IMR-90 (cell line): ENCODE results near the gene FNIP1. TPM values are rescaled to one million over a fixed set of nuclear protein-coding genes. Genes with fewer than 3 reads are reported as not detected.

Experiments used
- ATAC-seq: fragments of 200-7000 bp; cut with Tn5 transposase; 2 replicates; pipeline ENCODE4 v1.9.1; 2020; ENCODE audit warnings: low read depth, mild to moderate bottlenecking, moderate library complexity
- BruUV-seq: library from RNA; stranded (reverse); fragments of 400-500 nt; replicated peaks from 2 replicates; lab custom pipeline; 2021; lab: Mats Ljungman, UMichigan
- CTCF ChIA-PET: fragments of 300-600 bp; formaldehyde crosslinking; extraction: SDS; loops from one replicate; lab custom pipeline; 2021; ENCODE audit warnings: antibody characterized with exemption; lab: Yijun Ruan, JAX
- POLR2A ChIA-PET: fragments of 300-600 bp; sonication (Branson Sonifier 250); formaldehyde crosslinking; loops from one replicate; lab custom pipeline; 2022; ENCODE audit warnings: antibody characterized with exemption; ENCODE audit not compliant: unreplicated experiment; lab: Charles Lee
- DNase-seq: peaks from one replicate; pipeline ENCODE4 v3.0.0; 2013
- H2AFZ ChIP-seq: replicated peaks from 2 replicates; pipeline ENCODE3; 2013; ENCODE audit warnings: low read length, mild to moderate bottlenecking; ENCODE audit not compliant: poor library complexity
- H2AK5ac ChIP-seq: 2 replicates; pipeline ENCODE4 v1.6.1; 2013; ENCODE audit warnings: low read depth, low read length, inconsistent platforms
- H2AK9ac ChIP-seq: replicated peaks from 2 replicates; pipeline ENCODE3; 2013; ENCODE audit warnings: mild to moderate bottlenecking, low read depth, low read length, moderate library complexity; ENCODE audit not compliant: poor library complexity
- H2BK120ac ChIP-seq: 2 replicates; pipeline ENCODE4 v1.6.1; 2013; ENCODE audit warnings: low read depth, low read length, inconsistent platforms
- H2BK15ac ChIP-seq: 3 replicates; pipeline ENCODE4 v1.6.1; 2013; ENCODE audit warnings: low read depth, low read length, inconsistent platforms
- H2BK20ac ChIP-seq: 2 replicates; pipeline ENCODE4 v1.6.1; 2013; ENCODE audit warnings: low read depth, mild to moderate bottlenecking, inconsistent platforms, low read length, moderate library complexity
- H2BK5ac ChIP-seq: 2 replicates; pipeline ENCODE4 v1.6.1; 2013; ENCODE audit warnings: mild to moderate bottlenecking, low read depth, low read length, inconsistent platforms; ENCODE audit not compliant: poor library complexity, severe bottlenecking
- H3K14ac ChIP-seq: replicated peaks from 2 replicates; pipeline ENCODE4 v1.6.1; 2013; ENCODE audit warnings: low read depth, low read length, inconsistent platforms
- H3K18ac ChIP-seq: 2 replicates; pipeline ENCODE4 v1.6.1; 2013; ENCODE audit warnings: low read depth, low read length, control low read depth
- H3K23ac ChIP-seq: 2 replicates; pipeline ENCODE4 v1.6.1; 2013; ENCODE audit warnings: low read depth, low read length, inconsistent platforms
- H3K27ac ChIP-seq: 2 replicates; pipeline ENCODE4 v1.5.1; 2013; ENCODE audit warnings: mild to moderate bottlenecking, control low read depth, low read length; ENCODE audit not compliant: insufficient read depth
- H3K27me3 ChIP-seq: 2 replicates; pipeline ENCODE4 v1.6.1; 2013; ENCODE audit warnings: low read length; ENCODE audit not compliant: control insufficient read depth, insufficient read depth
- H3K36me3 ChIP-seq: 2 replicates; pipeline ENCODE4 v1.6.1; 2013; ENCODE audit warnings: low read length, mixed read lengths; ENCODE audit not compliant: control insufficient read depth, insufficient read depth
- H3K4ac ChIP-seq: 2 replicates; pipeline ENCODE4 v1.6.1; 2013; ENCODE audit warnings: low read depth, low read length, inconsistent platforms
- H3K4me1 ChIP-seq: 2 replicates; pipeline ENCODE4 v1.6.1; 2013; ENCODE audit warnings: low read length, mixed read lengths; ENCODE audit not compliant: control insufficient read depth, insufficient read depth
- H3K4me2 ChIP-seq: 2 replicates; pipeline ENCODE4 v1.6.1; 2013; ENCODE audit warnings: low read depth, mild to moderate bottlenecking, control low read depth, low read length, moderate library complexity
- H3K4me3 ChIP-seq: 2 replicates; pipeline ENCODE4 v1.5.1; 2013; ENCODE audit warnings: low read depth, mild to moderate bottlenecking, control low read depth, low read length, moderate library complexity; ENCODE audit not compliant: insufficient read depth
- H3K56ac ChIP-seq: 2 replicates; pipeline ENCODE4 v1.6.1; 2013; ENCODE audit warnings: low read length, inconsistent platforms; ENCODE audit not compliant: insufficient read depth; ENCODE audit errors: extremely low read depth
- H3K79me1 ChIP-seq, 2 experiments: 2 replicates each; pipeline ENCODE4 v1.6.1; 2013; ENCODE audit warnings: low read length in 2 of 2, inconsistent platforms in 1 of 2, low read depth in 1 of 2
- H3K9ac ChIP-seq: 2 replicates; pipeline ENCODE4 v1.6.1; 2013; ENCODE audit warnings: low read depth, low read length, control low read depth
- H3K9me1 ChIP-seq: 2 replicates; pipeline ENCODE4 v1.6.1; 2013; ENCODE audit warnings: low read length, inconsistent platforms; ENCODE audit not compliant: insufficient read depth
- H3K9me3 ChIP-seq: 2 replicates; pipeline ENCODE4 v1.6.1; 2013; ENCODE audit warnings: low read length; ENCODE audit not compliant: control insufficient read depth, insufficient read depth
- H4K20me1 ChIP-seq: 2 replicates; pipeline ENCODE4 v1.6.1; 2013; ENCODE audit warnings: low read length, inconsistent platforms; ENCODE audit not compliant: insufficient read depth
- H4K5ac ChIP-seq: 2 replicates; pipeline ENCODE4 v1.6.1; 2013; ENCODE audit warnings: mild to moderate bottlenecking, low read depth, low read length, control low read depth
- H4K8ac ChIP-seq, 2 experiments: 2 replicates each; pipeline ENCODE4 v1.6.1; 2013; ENCODE audit warnings: low read depth in 2 of 2, low read length in 2 of 2, control low read depth in 1 of 2, inconsistent platforms in 1 of 2
- H4K91ac ChIP-seq: 2 replicates; pipeline ENCODE4 v1.6.1; 2013; ENCODE audit warnings: low read depth, low read length, inconsistent platforms; ENCODE audit not compliant: insufficient read depth
- BHLHE40 ChIP-seq: fragments of 150-350 bp; IDR thresholded peaks from 2 replicates; pipeline ENCODE4 v1.6.1; 2016; ENCODE audit warnings: mild to moderate bottlenecking, low read depth, low read length
- CHD1 ChIP-seq: IDR thresholded peaks from 2 replicates; pipeline ENCODE4 v1.6.1; 2012; ENCODE audit warnings: low read depth, low read length, improper control_type of control experiment
- ELK1 ChIP-seq: fragments of 150-350 bp; IDR thresholded peaks from 2 replicates; pipeline ENCODE4 v1.6.1; 2016; ENCODE audit warnings: low read depth, mild to moderate bottlenecking, low read length, moderate library complexity, borderline replicate concordance
- MXI1 ChIP-seq: IDR thresholded peaks from 2 replicates; pipeline ENCODE4 v1.6.1; 2012; ENCODE audit warnings: low read depth, mild to moderate bottlenecking, low read length, moderate library complexity, borderline replicate concordance
- NFE2L2 ChIP-seq: fragments of 150-350 bp; IDR thresholded peaks from 2 replicates; pipeline ENCODE4 v1.6.1; 2016; ENCODE audit warnings: low read depth, mild to moderate bottlenecking, low read length
- POLR2A ChIP-seq: IDR thresholded peaks from 2 replicates; pipeline ENCODE4 v1.6.1; 2012; ENCODE audit warnings: mild to moderate bottlenecking, low read depth, low read length
- SMC3 ChIP-seq: fragments of 150-350 bp; IDR thresholded peaks from 2 replicates; pipeline ENCODE4 v1.6.1; 2016; ENCODE audit warnings: low read depth, mild to moderate bottlenecking, antibody characterized with exemption, low read length, moderate library complexity
- WGBS, 2 experiments: methylation state at CpG; one replicate each; pipeline versions ENCODE4 v1.1.5 to v1.1.7; 2013; ENCODE audit warnings: missing lambda C conversion rate in 2 of 2; ENCODE audit not compliant: insufficient read length in 1 of 2; ENCODE audit errors: extremely low coverage in 2 of 2; 5-methylcytosine and 5-hydroxymethylcytosine counted together
- dilution Hi-C: fragments of 300-500 bp; cut with HindIII; formaldehyde crosslinking; loops from one replicate; pipeline ENCODE4 v1.14.3; 2018; ENCODE audit warnings: low sequenced_read_pairs; ENCODE audit not compliant: unreplicated experiment
- in situ Hi-C: fragments of 300-500 bp; cut with MboI; formaldehyde crosslinking; loops from 3 replicates; pipeline ENCODE4 v1.14.3; 2019; ENCODE audit warnings: low sequenced_read_pairs, inconsistent platforms, mixed read lengths
- intact Hi-C: fragments of 100-400 bp; cut with micrococcal nuclease; formaldehyde crosslinking; loops from 2 replicates; pipeline ENCODE4 v1.10.0; 2022
- polyA plus RNA-seq, 3 experiments: library from polyadenylated mRNA; depleted of rRNA; stranded (reverse); fragments of >200 nt; gene quantifications; 2 replicates each; pipeline ENCODE4 v1.2.3, GENCODE V29; 2012; ENCODE audit warnings: low replicate concordance in 1 of 3
- total RNA-seq: library from RNA; depleted of rRNA; stranded (reverse); fragments of >200 nt; gene quantifications from 2 replicates; pipeline ENCODE4 v1.2.3, GENCODE V29; 2012
- TF ChIP-seq, protein P1 (sequence below): fragments of 150-350 bp; IDR thresholded peaks from 2 replicates; pipeline ENCODE4 v1.6.1; 2017; ENCODE audit warnings: mild to moderate bottlenecking, antibody characterized with exemption, low read length, low read depth

The FNIP1 gene
- total and polyA plus RNA-seq, 2 of the 4 experiments (the other 2 are of a cell fraction), result 5.6 to 34.1 TPM

- Histone ChIP-seq H3K9me1 (peaks cover 12% of the 10 kb centered on the region), H3K27me3 (no peaks in the 10 kb centered on the region), H3K56ac (no peak overlapping the region), H3K27ac (no peak overlapping the region), H2BK15ac (no peak overlapping the region), H2AK5ac (no peak overlapping the region), H3K9me3 (no peaks in the 10 kb centered on the region), H2BK20ac (no peak overlapping the region), H3K4me3 (no peak overlapping the region), H2AFZ (no peak overlapping the region), H3K14ac (no peak overlapping the region), H3K4ac (no peak overlapping the region), H4K8ac (no peak overlapping the region), H3K79me1 (peaks cover 42 to 72% of the 10 kb centered on the region in 2 experiments), H2BK5ac (no peak overlapping the region), H4K91ac (no peak overlapping the region), H3K4me2 (no peak overlapping the region), H2BK120ac (no peak overlapping the region), H3K4me1 (peaks cover 1% of the 10 kb centered on the region; the same call in 1 of the 2 replicates), H4K5ac (no peak overlapping the region), H3K9ac (no peak overlapping the region), H3K18ac (no peak overlapping the region), H2AK9ac (no peak overlapping the region), H3K23ac (no peak overlapping the region), H3K36me3 (peaks cover 6% of the 10 kb centered on the region), H4K20me1 (peaks cover 52% of the 10 kb centered on the region)
- dilution Hi-C loops (no loop called here), intact Hi-C loops (no loop called here), in situ Hi-C loops (no loop called here)
- TF ChIP-seq, protein P1, sequence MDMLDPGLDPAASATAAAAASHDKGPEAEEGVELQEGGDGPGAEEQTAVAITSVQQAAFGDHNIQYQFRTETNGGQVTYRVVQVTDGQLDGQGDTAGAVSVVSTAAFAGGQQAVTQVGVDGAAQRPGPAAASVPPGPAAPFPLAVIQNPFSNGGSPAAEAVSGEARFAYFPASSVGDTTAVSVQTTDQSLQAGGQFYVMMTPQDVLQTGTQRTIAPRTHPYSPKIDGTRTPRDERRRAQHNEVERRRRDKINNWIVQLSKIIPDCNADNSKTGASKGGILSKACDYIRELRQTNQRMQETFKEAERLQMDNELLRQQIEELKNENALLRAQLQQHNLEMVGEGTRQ, result no peak
- TF ChIP-seq NFE2L2 (no peak), MXI1 (no peak), ELK1 (no peak), SMC3 (no peak), POLR2A (no peak), CHD1 (no peak), BHLHE40 (no peak)
- ChIA-PET CTCF (interaction anchor here (0.5 to 0.6 kb wide), 2 partner anchors 28 to 1021 kb away, joined by 3 read pairs; no protein-coding TSS in a partner anchor), POLR2A (no interaction called here)
- ATAC-seq, result no peak
- WGBS, 2 experiments, result 100% methylated on average over 1 of the region's 4 CpGs; no CpG with 5 or more reads in 1 of the 2 experiments
- no peak for DNase-seq
- BruUV-seq, result no TSS peak
Measured at GRCh38 chr5:131746423-131746822, 50.4 kb downstream of the FNIP1 start.
